NCI-H1092 treated with DMSO at 0.1 percent for 48 hours (cell line): ENCODE results near the gene ZNF644.
"Not testable (repeated sequence)": the region's sequence is repeated elsewhere in the genome, so short reads cannot be mapped to it uniquely, and the experiment has no call there.

Experiments
- DNase-seq: peaks from one replicate; lab custom pipeline; 2025; lab: John Stamatoyannopoulos, UW

Gene ZNF644

GRCh38 chr1:90986953-90987352 lies 34.9 kb downstream of the ZNF644 start:
- no peak for DNase-seq

- DNase-seq, result no peak
Measured at GRCh38 chr1:90977522-90977921, 44.3 kb downstream of the ZNF644 start.

- no peak for DNase-seq
Measured at GRCh38 chr1:90973897-90974798, 47.7 kb downstream of the ZNF644 start.

- no peak for DNase-seq
Measured at GRCh38 chr1:90970208-90970607, 51.6 kb downstream of the ZNF644 start.

- DNase-seq, result no peak
Measured at GRCh38 chr1:90969241-90969640, 52.6 kb downstream of the ZNF644 start.

GRCh38 chr1:90964444-90965035 lies 57.3 kb downstream of the ZNF644 start:
- DNase-seq, result peak; percentile 7

GRCh38 chr1:90963651-90964050 lies 58.2 kb downstream of the ZNF644 start:
- no peak for DNase-seq

- no peak for DNase-seq
Measured at GRCh38 chr1:90963236-90963635, 58.6 kb downstream of the ZNF644 start.

- no peak for DNase-seq
Measured at GRCh38 chr1:90959352-90960206, 62.3 kb downstream of the ZNF644 start.

GRCh38 chr1:90957497-90957896 lies 64.3 kb downstream of the ZNF644 start:
- no peak for DNase-seq

GRCh38 chr1:90955769-90956168 lies 66.1 kb downstream of the ZNF644 start:
- DNase-seq, result no peak

- no peak for DNase-seq
Measured at GRCh38 chr1:90952906-90953305, 68.9 kb downstream of the ZNF644 start.

GRCh38 chr1:90951009-90951408 lies 70.8 kb downstream of the ZNF644 start:
- DNase-seq, result no peak

GRCh38 chr1:90948301-90948700 lies 73.5 kb downstream of the ZNF644 start:
- no peak for DNase-seq

GRCh38 chr1:90946630-90947029 lies 75.2 kb downstream of the ZNF644 start:
- DNase-seq, result no peak

GRCh38 chr1:90945287-90945686 lies 76.5 kb downstream of the ZNF644 start:
- DNase-seq, result no peak

- DNase-seq, result no peak
Measured at GRCh38 chr1:90943966-90944365, 77.9 kb downstream of the ZNF644 start.

- DNase-seq, result no peak
Measured at GRCh38 chr1:90940746-90941145, 81.1 kb downstream of the ZNF644 start.

GRCh38 chr1:90936731-90937130 lies 85.1 kb downstream of the ZNF644 start:
- DNase-seq, result no peak

GRCh38 chr1:90936061-90936460 lies 85.8 kb downstream of the ZNF644 start:
- no peak for DNase-seq

GRCh38 chr1:90928231-90928630 lies 93.6 kb downstream of the ZNF644 start:
- not testable (repeated sequence) for DNase-seq

- DNase-seq, result not testable (repeated sequence)
Measured at GRCh38 chr1:90927674-90928073, 94.2 kb downstream of the ZNF644 start.

- DNase-seq, result no peak
Measured at GRCh38 chr1:90926971-90927370, 94.9 kb downstream of the ZNF644 start.
